A549 (cell line): ENCODE measurements around the gene TLK1. TPM values are rescaled to one million over a fixed set of nuclear protein-coding genes. Genes with fewer than 3 reads are reported as not detected.

Experiments used
- ATAC-seq, 2 experiments: fragments of 200-7000 bp in 1 of 2; fragments of >200 bp in 1 of 2; cut with Nextera tagmentation in 1 of 2; cut with Tn5 transposase in 1 of 2; 3 replicates each; pipeline versions ENCODE4 v1.8.0 to v1.9.1; 2018 to 2020; ENCODE audit warnings: mild to moderate bottlenecking in 1 of 2, moderate library complexity in 1 of 2
- CTCF ChIA-PET: fragments of 300-600 bp; sonication (Branson Sonifier 250); formaldehyde crosslinking; extraction: SDS; loops from one replicate; lab custom pipeline; 2021; ENCODE audit warnings: antibody characterized with exemption, inconsistent platforms; lab: Yijun Ruan, JAX
- POLR2A ChIA-PET: fragments of 350-600 bp; formaldehyde crosslinking; extraction: SDS; loops from one replicate; lab custom pipeline; 2021; ENCODE audit warnings: antibody characterized with exemption, inconsistent platforms; lab: Yijun Ruan, JAX
- DNase-seq, 2 experiments: peaks; one replicate each; pipeline versions ENCODE4 v3.0.0 to v3.0.0-alpha.2; 2011 to 2016; ENCODE audit warnings: low read depth in 1 of 2, low spot score in 1 of 2
- FAIRE-seq: peaks from 2 replicates; lab custom pipeline; 2011; peaks lifted over from hg19 to GRCh38; lab: Jason Lieb, UNC
- H3K27ac ChIP-seq, 2 experiments: fragments of >200 bp; sonication (Bioruptor Twin); formaldehyde crosslinking; 3 replicates each; pipeline ENCODE4 v1.5.1; 2016 to 2017
- H3K4me1 ChIP-seq: fragments of >200 bp; sonication (Bioruptor Twin); formaldehyde crosslinking; 3 replicates; pipeline ENCODE4 v1.6.1; 2016
- H3K4me2 ChIP-seq: fragments of >200 bp; sonication (Bioruptor Twin); formaldehyde crosslinking; 3 replicates; pipeline ENCODE4 v1.6.1; 2016
- H3K4me3 ChIP-seq: fragments of >200 bp; sonication (Bioruptor Twin); formaldehyde crosslinking; 3 replicates; pipeline ENCODE4 v1.5.1; 2016
- H3K9me3 ChIP-seq: fragments of >200 bp; sonication (Bioruptor Twin); formaldehyde crosslinking; 3 replicates; pipeline ENCODE4 v1.6.1; 2016
- ATOH8 ChIP-seq: fragments of 250-450 bp; sonication (Bioruptor Pico); IDR thresholded peaks from 2 replicates; pipeline ENCODE4 v1.5.0; 2020; ENCODE audit warnings: low read depth, mild to moderate bottlenecking, moderate library complexity
- BCL3 ChIP-seq: fragments of >200 bp; sonication (Bioruptor Twin); formaldehyde crosslinking; IDR thresholded peaks from 3 replicates; pipeline ENCODE4 v1.6.1; 2016
- BHLHE40 ChIP-seq: IDR thresholded peaks from 2 replicates; pipeline ENCODE4 v1.6.1; 2012; ENCODE audit warnings: low read depth, low read length, inconsistent platforms
- CBX2 ChIP-seq: fragments of 200-600 bp; sonication (generic); IDR thresholded peaks from 2 replicates; pipeline ENCODE4 v1.6.1; 2016; ENCODE audit warnings: low read depth, mild to moderate bottlenecking, borderline replicate concordance
- CBX8 ChIP-seq: fragments of 200-600 bp; sonication (generic); IDR thresholded peaks from 2 replicates; pipeline ENCODE4 v1.6.1; 2016
- ESRRA ChIP-seq: fragments of 150-350 bp; IDR thresholded peaks from 2 replicates; pipeline ENCODE4 v1.6.1; 2014; ENCODE audit warnings: mild to moderate bottlenecking, low read length, borderline replicate concordance
- FOXS1 ChIP-seq: fragments of 250-450 bp; sonication (Bioruptor Pico); IDR thresholded peaks from 2 replicates; pipeline ENCODE4 v1.5.0; 2020; ENCODE audit warnings: mild to moderate bottlenecking, moderate library complexity
- HDAC2 ChIP-seq: fragments of 200-600 bp; sonication (generic); IDR thresholded peaks from 2 replicates; pipeline ENCODE4 v1.6.1; 2016
- HOXB13 ChIP-seq: fragments of 250-450 bp; sonication (Bioruptor Pico); IDR thresholded peaks from 2 replicates; pipeline ENCODE4 v1.5.0; 2020; ENCODE audit warnings: low read depth, mild to moderate bottlenecking, moderate library complexity
- HOXB5 ChIP-seq: fragments of 250-450 bp; sonication (Bioruptor Pico); IDR thresholded peaks from 2 replicates; pipeline ENCODE4 v1.5.0; 2020; ENCODE audit warnings: mild to moderate bottlenecking, moderate library complexity
- JUNB ChIP-seq: fragments of >200 bp; sonication (Bioruptor Twin); formaldehyde crosslinking; IDR thresholded peaks from 2 replicates; pipeline ENCODE4 v1.6.1; 2016
- MAZ ChIP-seq: fragments of 150-350 bp; IDR thresholded peaks from 2 replicates; pipeline ENCODE4 v1.6.1; 2014; ENCODE audit warnings: antibody characterized with exemption, low read depth, low read length, borderline replicate concordance
- MYC ChIP-seq: IDR thresholded peaks from 2 replicates; pipeline ENCODE4 v1.6.1; 2012; ENCODE audit warnings: mild to moderate bottlenecking, inconsistent platforms, low read length, improper control_type of control experiment, borderline replicate concordance
- NPAS2 ChIP-seq: fragments of 250-450 bp; sonication (Bioruptor Pico); IDR thresholded peaks from 2 replicates; pipeline ENCODE4 v1.8.0; 2022; ENCODE audit warnings: mild to moderate bottlenecking, moderate library complexity, borderline replicate concordance
- NR3C1 ChIP-seq: fragments of >200 bp; sonication (Bioruptor Twin); formaldehyde crosslinking; IDR thresholded peaks from 3 replicates; pipeline ENCODE4 v1.6.1; 2017
- PHF8 ChIP-seq: fragments of 200-600 bp; sonication (generic); IDR thresholded peaks from 2 replicates; pipeline ENCODE4 v1.6.1; 2016; ENCODE audit warnings: low read depth, mild to moderate bottlenecking, antibody characterized with exemption, moderate library complexity, borderline replicate concordance
- POLR2AphosphoS2 ChIP-seq: conservative IDR thresholded peaks from 2 replicates; pipeline ENCODE4 v1.6.1; 2012; ENCODE audit warnings: low read length, improper control_type of control experiment, inconsistent platforms
- SMC3 ChIP-seq: fragments of >200 bp; sonication (Bioruptor Twin); formaldehyde crosslinking; IDR thresholded peaks from 3 replicates; pipeline ENCODE4 v1.6.1; 2018; ENCODE audit warnings: inconsistent platforms
- ZFP36 ChIP-seq: fragments of 450-650 bp; IDR thresholded peaks from 2 replicates; pipeline ENCODE4 v1.6.1; 2014; ENCODE audit warnings: borderline replicate concordance; ENCODE audit not compliant: partially characterized antibody
- ZSCAN20 ChIP-seq: fragments of 250-450 bp; sonication (Bioruptor Pico); IDR thresholded peaks from 2 replicates; pipeline ENCODE4 v1.8.0; 2022; ENCODE audit warnings: mild to moderate bottlenecking, moderate library complexity
- WGBS: methylation state at CpG from one replicate; pipeline ENCODE4 v1.1.6; 2017; ENCODE audit errors: missing lambda C conversion rate; 5-methylcytosine and 5-hydroxymethylcytosine counted together
- polyA plus RNA-seq, 4 experiments: library from polyadenylated mRNA; depleted of rRNA in 3 of 4; stranded (reverse); fragments of >200 nt; fragmentation: RNase III in 1 of 4; extraction: RNeasy Plus Mini Kit Qiagen cat#74134 plus additional on column Dnase treatment in 1 of 4; gene quantifications; 2 replicates in 3 of 4; 3 replicates in 1 of 4; pipeline ENCODE4 v1.2.3, GENCODE V29; 2011 to 2017
- TF ChIP-seq, protein P1 (sequence below): fragments of 250-450 bp; sonication (Bioruptor Pico); IDR thresholded peaks from 2 replicates; pipeline ENCODE4 v1.5.0; 2021; ENCODE audit warnings: mild to moderate bottlenecking, moderate library complexity, borderline replicate concordance
- TF ChIP-seq, protein P2 (sequence below): fragments of >200 bp; sonication (Bioruptor Twin); formaldehyde crosslinking; IDR thresholded peaks from 3 replicates; pipeline ENCODE4 v1.5.1; 2016

The TLK1 gene
- polyA plus RNA-seq, 2 of the 4 experiments (the other 2 are of a cell fraction): 16.9 to 28.9 TPM

DNA sequence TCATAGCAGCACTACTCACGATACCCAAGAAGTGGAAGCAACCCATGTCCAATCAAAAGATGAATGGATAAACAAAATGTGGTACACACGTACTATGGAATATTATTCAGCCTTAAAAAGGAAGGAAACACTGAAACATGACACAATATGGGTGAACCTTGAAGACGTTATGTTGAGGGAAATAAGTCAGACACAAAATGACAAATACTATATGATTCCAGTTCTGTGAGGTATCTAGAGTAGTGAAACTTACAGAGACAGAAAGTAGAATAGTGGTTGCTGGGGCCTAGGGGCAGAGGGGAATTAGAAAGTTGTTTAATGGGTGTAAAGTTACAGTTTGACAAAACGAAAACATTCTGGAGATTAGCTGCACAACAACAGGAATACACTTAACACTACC lies 24.7 kb downstream of the TLK1 start:
- TF ChIP-seq BCL3: no peak
- TF ChIP-seq HOXB13: no peak
- no peak for TF ChIP-seq NR3C1
- TF ChIP-seq JUNB: no peak
- no peak for TF ChIP-seq MAZ
- TF ChIP-seq CBX8: no peak
- TF ChIP-seq CBX2: no peak
- TF ChIP-seq, protein P1, sequence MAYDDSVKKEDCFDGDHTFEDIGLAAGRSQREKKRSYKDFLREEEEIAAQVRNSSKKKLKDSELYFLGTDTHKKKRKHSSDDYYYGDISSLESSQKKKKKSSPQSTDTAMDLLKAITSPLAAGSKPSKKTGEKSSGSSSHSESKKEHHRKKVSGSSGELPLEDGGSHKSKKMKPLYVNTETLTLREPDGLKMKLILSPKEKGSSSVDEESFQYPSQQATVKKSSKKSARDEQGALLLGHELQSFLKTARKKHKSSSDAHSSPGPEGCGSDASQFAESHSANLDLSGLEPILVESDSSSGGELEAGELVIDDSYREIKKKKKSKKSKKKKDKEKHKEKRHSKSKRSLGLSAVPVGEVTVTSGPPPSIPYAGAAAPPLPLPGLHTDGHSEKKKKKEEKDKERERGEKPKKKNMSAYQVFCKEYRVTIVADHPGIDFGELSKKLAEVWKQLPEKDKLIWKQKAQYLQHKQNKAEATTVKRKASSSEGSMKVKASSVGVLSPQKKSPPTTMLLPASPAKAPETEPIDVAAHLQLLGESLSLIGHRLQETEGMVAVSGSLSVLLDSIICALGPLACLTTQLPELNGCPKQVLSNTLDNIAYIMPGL (CRISPR knock-in tag): no peak
- no peak for TF ChIP-seq ZSCAN20 (CRISPR knock-in tag)
- no peak for TF ChIP-seq HDAC2
- TF ChIP-seq BHLHE40: no peak
- TF ChIP-seq SMC3: no peak
- no peak for TF ChIP-seq ESRRA
- no peak for TF ChIP-seq ZFP36
- no peak for TF ChIP-seq HOXB5 (CRISPR knock-in tag)
- TF ChIP-seq, protein P2, sequence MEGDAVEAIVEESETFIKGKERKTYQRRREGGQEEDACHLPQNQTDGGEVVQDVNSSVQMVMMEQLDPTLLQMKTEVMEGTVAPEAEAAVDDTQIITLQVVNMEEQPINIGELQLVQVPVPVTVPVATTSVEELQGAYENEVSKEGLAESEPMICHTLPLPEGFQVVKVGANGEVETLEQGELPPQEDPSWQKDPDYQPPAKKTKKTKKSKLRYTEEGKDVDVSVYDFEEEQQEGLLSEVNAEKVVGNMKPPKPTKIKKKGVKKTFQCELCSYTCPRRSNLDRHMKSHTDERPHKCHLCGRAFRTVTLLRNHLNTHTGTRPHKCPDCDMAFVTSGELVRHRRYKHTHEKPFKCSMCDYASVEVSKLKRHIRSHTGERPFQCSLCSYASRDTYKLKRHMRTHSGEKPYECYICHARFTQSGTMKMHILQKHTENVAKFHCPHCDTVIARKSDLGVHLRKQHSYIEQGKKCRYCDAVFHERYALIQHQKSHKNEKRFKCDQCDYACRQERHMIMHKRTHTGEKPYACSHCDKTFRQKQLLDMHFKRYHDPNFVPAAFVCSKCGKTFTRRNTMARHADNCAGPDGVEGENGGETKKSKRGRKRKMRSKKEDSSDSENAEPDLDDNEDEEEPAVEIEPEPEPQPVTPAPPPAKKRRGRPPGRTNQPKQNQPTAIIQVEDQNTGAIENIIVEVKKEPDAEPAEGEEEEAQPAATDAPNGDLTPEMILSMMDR: no peak
- CTCF ChIA-PET: interaction anchor here (1.1 kb wide), 1 partner anchor 11 kb away, joined by 4 read pairs; no protein-coding TSS in a partner anchor
- no peak overlapping the region for H3K27ac ChIP-seq

GRCh38 chr2:171134624-171135230 lies 26.0 kb downstream of the TLK1 start:
- 90% methylated on average over 4 of the region's 4 CpGs for WGBS
- CTCF ChIA-PET: interaction anchor here (1.0 kb wide), 1 partner anchor 281 kb away, joined by 5 read pairs; no protein-coding TSS in a partner anchor
- no peak for FAIRE-seq
- Histone ChIP-seq H3K9me3 (no peaks in the 10 kb centered on the region), H3K4me2 (no peak overlapping the region), H3K4me1 (peaks cover 40% of the 10 kb centered on the region; the same call in 2 of the 3 replicates), H3K4me3 (no peak overlapping the region), H3K27ac (no peak overlapping the region)
- TF ChIP-seq ESRRA: no peak
- no peak for TF ChIP-seq FOXS1 (CRISPR knock-in tag)
- no peak for TF ChIP-seq ATOH8 (CRISPR knock-in tag)
- DNase-seq: no peak
- no peak for ATAC-seq
- POLR2A ChIA-PET: no interaction called here

More for the DNA sequence above, 24.7 kb downstream of the TLK1 start:
- 75% methylated on average over 4 of the region's 4 CpGs for WGBS
- POLR2A ChIA-PET: no interaction called here
- no peak for DNase-seq
- Histone ChIP-seq H3K4me1 (peaks cover 49% of the 10 kb centered on the region), H3K4me3 (no peak overlapping the region), H3K4me2 (no peak overlapping the region), H3K9me3 (no peaks in the 10 kb centered on the region)
- ATAC-seq: no peak
- no peak for FAIRE-seq

DNA sequence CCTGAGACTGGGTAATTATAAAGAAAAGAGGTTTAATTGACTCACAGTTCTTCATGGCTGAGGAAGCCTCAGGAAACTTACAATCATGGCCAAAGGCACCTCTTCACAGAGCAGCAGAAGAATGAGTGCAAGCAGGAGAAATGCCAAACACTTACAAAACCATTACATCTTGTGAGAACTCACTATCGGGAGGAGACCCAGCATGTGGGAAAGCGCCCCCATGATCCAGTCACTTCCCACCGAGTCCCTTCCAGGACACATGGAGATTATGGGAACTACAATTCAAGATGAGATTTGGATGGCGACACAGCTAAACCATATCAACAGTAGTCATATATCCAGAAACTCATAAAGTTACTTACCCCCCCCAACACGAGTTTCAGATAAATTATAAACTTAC lies 28.6 kb downstream of the TLK1 start:
- FAIRE-seq (no peak), ATAC-seq (no peak), DNase-seq (no peak)
- CTCF ChIA-PET: no interaction called here
- POLR2A ChIA-PET: interaction anchor here (0.5 kb wide), 1 partner anchor 282 kb away, joined by 4 read pairs; no protein-coding TSS in a partner anchor
- H3K27ac ChIP-seq: no peak overlapping the region
- no peaks in the 10 kb centered on the region for H3K9me3 ChIP-seq
- H3K4me2 ChIP-seq: no peak overlapping the region
- peaks cover 20% of the 10 kb centered on the region; the same call in 2 of the 3 replicates for H3K4me1 ChIP-seq
- 75% methylated on average over 5 of the region's 5 CpGs for WGBS
- H3K4me3 ChIP-seq: no peak overlapping the region
- TF ChIP-seq POLR2AphosphoS2 (no peak), BCL3 (no peak), HOXB13 (no peak), MYC (no peak), HDAC2 (no peak), PHF8 (no peak), NPAS2 (no peak)
